GM18951 (cell line): Measurements from ENCODE around the gene TTC28.
"Not testable (repeated sequence)": the region's sequence is repeated elsewhere in the genome, so short reads cannot be mapped to it uniquely, and the experiment has no call there.

Experiments
- POLR2A ChIP-seq: IDR thresholded peaks from 4 replicates; pipeline ENCODE4 v1.6.1; 2011; ENCODE audit warnings: mild to moderate bottlenecking; ENCODE audit not compliant: insufficient read length, insufficient read depth; ENCODE audit errors: extremely low read depth
- in situ Hi-C: fragments of 300-500 bp; cut with MboI; formaldehyde crosslinking; loops from one replicate; pipeline ENCODE4 v1.12.0; 2022; ENCODE audit warnings: low sequenced_read_pairs, mixed read lengths, inconsistent platforms; ENCODE audit not compliant: unreplicated experiment

Gene TTC28

GRCh38 chr22:28232204-28232603, 447.4 kb downstream of the TTC28 start:
- no peak for TF ChIP-seq POLR2A
- in situ Hi-C loops = no loop called here

- TF ChIP-seq POLR2A = no peak
- in situ Hi-C loops = no loop called here
Observed at GRCh38 chr22:28231441-28231840, 448.2 kb downstream of the TTC28 start.

GRCh38 chr22:28230671-28231070, 449.0 kb downstream of the TTC28 start:
- in situ Hi-C loops = no loop called here

GRCh38 chr22:28229566-28230485, 449.8 kb downstream of the TTC28 start:
- TF ChIP-seq POLR2A = no peak
- in situ Hi-C loops = no loop called here

More at GRCh38 chr22:28230671-28231070, 449.0 kb downstream of the TTC28 start:
- no peak for TF ChIP-seq POLR2A

GRCh38 chr22:28223826-28224225, 455.8 kb downstream of the TTC28 start:
- in situ Hi-C loops = no loop called here

DNA sequence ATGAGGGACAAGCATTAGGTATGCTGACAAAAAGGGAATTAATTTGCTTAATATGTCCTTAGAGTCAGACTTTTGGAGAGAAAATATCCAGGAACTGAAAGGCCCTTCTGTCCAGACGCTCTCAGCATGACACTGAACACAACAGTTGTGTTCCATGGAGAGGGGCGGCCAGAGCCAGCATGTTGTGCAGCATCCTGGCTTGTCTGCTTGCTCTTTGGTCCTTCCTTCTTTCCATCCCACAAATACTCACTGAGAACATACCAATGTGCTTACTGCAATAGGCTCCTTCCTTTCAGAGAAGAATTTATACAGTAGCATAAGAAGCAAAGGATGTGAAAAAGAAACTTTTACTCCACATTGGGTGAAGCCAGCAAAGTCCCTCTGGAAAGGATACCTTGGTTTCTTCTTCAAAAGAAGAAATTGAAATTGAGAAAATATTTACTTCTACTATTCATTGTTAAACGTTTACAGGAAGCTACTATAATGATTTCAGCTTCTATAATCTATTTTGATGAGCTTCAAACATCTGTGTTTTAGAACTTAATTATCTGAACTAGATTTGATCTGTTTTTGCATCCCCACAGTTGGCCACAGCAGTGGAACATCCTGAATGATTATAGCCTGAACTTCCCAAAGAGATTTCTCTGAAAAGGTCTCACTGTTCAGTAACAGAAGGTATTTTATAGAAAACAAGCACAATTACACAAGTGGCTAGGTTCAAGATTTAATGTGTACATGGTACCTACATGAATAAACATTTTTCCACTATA, 456.5 kb downstream of the TTC28 start:
- in situ Hi-C loops = no loop called here

More at GRCh38 chr22:28223826-28224225, 455.8 kb downstream of the TTC28 start:
- no peak for TF ChIP-seq POLR2A

DNA sequence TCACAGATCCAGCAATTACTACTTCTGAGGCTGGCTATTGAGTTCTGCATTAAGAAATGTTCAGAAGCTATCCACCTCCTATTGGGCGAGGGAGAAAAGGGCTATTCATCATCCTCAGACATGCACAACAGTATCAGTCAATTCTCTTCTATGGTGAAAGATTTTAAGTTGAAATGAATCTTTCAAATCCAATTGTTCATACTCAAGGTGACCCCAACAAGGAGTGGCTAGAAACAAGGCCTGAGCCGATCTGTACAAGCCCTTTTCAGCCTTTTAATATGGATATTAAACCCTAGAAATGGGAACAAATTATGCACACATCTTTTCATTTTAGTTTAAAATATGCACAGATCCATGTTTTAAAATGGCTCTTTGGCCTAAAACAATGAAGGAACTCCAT, 457.1 kb downstream of the TTC28 start:
- in situ Hi-C loops = no loop called here
- no peak for TF ChIP-seq POLR2A

More for the DNA sequence above, 456.5 kb downstream of the TTC28 start:
- TF ChIP-seq POLR2A = no peak

- TF ChIP-seq POLR2A = no peak
- in situ Hi-C loops = no loop called here
Observed at GRCh38 chr22:28222052-28222451, 457.6 kb downstream of the TTC28 start.

DNA sequence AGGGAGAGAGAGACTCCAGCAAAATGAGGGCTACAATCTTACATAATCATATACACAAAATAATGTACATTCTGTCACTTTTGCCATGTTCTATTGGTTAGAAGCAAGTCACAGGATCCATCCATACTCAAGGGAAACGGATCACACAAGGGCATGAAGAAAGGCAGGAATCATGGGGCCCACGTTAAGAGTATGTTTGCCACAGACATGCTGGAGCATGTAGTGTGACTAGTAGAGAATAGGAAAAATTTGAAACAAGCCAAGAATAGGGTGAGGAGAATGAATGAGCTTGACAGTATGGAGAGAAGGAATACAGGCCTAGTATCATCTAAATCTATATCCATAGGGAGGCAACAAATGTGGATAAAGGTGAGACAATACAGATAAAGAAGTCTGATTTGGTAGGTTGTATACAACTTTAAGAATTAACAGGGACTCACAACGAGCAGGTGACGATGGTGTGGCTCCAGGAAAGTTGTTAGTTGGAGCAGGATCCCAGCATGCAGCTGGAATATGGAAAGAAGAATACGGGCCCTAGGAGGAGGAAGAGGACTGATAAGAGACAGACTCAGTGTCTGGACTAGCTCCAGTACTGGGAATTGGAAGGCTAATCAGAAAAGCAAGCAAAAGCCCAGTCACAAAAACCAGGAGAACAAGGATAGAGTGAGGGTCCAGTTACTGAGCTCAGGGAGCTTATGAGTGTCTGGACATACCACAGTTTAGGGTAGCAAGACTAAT, 458.8 kb downstream of the TTC28 start:
- in situ Hi-C loops = no loop called here
- no peak for TF ChIP-seq POLR2A

DNA sequence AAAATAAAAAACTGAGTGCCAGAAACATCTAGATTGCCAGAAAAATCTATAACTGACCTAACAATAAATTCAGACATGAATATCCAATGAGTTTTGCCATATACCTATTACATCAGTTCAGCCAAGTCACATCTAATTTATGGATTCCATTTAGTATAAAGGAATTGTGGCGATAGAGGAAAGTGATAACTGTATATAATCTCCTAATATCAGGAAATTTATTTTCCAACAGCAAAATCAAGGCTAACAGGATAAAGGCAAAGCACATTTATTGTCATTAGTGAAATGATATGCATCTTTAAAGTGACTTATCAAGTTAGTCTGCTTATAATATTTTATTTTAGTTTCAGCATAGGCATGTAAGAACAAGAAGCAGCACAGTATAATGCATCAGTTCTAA, 462.4 kb downstream of the TTC28 start:
- in situ Hi-C loops = no loop called here
- TF ChIP-seq POLR2A = no peak

DNA sequence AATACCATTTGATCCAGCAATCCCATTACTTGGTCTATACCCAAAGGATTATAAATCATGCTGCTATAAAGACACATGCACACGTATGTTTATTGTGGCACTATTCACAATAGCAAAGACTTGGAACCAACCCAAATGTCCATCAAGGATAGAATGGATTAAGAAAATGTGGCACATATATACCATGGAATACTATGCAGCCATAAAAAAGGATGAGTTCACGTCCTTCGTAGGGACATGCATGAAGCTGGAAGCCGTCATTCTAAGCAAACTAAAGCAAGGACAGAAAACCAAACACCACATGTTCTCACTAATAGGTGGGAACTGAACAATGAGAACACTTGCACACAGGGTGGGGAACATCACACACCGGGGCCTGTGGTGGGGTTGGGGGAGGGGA, 464.9 kb downstream of the TTC28 start:
- in situ Hi-C loops = not testable (repeated sequence)

DNA sequence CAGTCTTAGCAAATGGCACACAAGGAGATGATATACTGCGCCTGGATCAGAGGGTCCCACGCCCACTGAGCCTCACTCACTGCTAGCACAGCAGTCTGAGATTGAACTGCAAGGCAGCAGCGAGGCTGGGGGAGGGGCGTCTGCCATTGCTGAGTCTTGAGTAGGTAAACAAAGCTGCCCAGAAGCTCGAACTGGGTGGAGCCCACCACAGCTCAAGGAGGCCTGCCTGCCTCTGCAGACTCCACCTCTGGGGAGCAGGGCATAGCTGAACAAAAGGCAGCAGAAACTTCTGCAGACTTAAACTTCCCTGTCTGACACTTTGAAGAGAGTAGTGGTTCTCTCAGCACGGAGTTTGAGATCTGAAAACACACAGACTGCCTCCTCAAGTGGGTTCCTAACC, 470.2 kb downstream of the TTC28 start:
- in situ Hi-C loops = not testable (repeated sequence)

GRCh38 chr22:28208787-28209186, 470.9 kb downstream of the TTC28 start:
- no peak for TF ChIP-seq POLR2A
- in situ Hi-C loops = no loop called here
